Measurements from ENCODE around the gene TMEM273.
"Not testable (repeated sequence)": the region's sequence is repeated elsewhere in the genome, so short reads cannot be mapped to it uniquely, and the experiment has no call there.

The TMEM273 gene

GRCh38 chr10:49202266-49202665 is 14.1 kb upstream of the TMEM273 start:
- DNase-seq: no peak

- no peak for DNase-seq
These were observed 12.7 kb upstream of the TMEM273 start for GRCh38 chr10:49200854-49201253.

- no peak for DNase-seq
These were observed 9.0 kb upstream of the TMEM273 start for GRCh38 chr10:49197171-49197570.

GRCh38 chr10:49195864-49196263 is 7.7 kb upstream of the TMEM273 start:
- DNase-seq: not testable (repeated sequence)

DNA sequence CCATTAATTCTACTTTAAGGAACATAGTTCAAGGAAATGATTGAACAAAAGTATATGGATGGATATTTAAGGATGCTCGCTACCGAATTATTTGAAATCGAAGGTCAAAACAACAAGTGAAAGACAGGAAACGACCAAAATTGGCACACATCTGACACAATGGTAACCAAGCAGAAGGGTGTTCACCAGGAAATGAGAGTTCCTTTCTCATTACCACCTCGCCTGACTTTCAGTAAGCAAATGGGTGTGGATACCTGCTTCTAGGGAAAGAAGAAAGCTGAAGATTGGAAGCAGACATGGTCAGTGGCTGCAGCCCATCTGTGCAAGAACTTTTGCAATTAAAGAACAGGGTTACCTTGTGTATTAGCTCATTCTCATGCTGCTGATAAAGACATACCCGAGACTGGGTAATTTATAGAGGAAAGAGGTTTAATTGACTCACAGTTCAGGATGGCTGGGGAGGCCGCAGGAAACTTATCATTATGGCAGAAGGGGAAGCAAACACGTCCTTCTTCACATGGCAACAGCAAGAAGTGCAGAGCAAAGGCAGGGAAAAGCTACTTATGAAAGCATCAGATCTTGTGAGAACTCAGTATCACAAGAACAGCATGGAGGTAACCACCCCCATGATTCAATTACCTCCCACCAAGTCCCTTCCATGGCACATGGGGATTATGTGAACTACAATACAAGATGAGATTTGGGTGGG is 6.2 kb upstream of the TMEM273 start:
- DNase-seq: no peak

GRCh38 chr10:49191349-49191748 is 3.2 kb upstream of the TMEM273 start:
- no peak for DNase-seq

DNA sequence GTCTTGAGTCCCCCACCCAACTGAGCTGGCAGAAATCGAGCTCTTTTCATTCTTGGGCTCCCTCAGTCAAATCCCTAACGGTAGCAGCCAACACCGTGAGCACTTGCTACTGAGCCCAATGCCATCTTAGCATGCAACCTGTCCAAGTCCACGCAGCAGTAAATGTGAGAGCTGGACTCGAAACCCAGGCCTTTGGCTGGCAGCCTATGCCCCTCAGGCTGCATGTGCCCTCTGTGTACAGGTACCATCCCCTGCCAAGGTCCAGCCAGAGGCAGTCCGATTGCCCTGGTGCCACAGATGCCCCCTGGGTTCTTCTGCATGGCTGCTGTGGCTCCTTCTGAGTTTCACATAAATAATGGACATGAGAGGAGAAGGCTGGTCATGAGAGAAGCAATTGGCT is 1.2 kb upstream of the TMEM273 start:
- DNase-seq: no peak

DNA sequence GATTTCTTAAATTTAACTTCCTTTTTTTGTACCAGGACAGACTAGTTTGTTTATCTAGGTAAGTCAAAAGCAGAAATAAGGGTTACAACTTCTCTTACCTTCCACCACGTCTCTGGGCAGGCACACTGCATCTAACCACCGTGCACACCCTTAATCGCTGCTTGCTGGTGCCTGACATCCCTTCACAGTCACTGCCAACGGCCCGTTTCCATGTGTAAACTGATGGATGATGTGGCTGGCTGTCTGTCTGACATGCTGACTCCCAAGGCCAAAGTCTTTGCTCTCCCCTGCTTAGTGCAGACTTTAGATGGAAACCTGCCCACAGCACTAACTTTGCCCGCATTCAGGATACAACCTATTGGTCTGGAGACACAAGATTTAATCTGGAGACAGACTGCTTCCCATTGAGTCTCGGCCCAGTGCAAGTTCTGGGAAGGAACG is 1.1 kb downstream of the TMEM273 start:
- DNase-seq: no peak

DNA sequence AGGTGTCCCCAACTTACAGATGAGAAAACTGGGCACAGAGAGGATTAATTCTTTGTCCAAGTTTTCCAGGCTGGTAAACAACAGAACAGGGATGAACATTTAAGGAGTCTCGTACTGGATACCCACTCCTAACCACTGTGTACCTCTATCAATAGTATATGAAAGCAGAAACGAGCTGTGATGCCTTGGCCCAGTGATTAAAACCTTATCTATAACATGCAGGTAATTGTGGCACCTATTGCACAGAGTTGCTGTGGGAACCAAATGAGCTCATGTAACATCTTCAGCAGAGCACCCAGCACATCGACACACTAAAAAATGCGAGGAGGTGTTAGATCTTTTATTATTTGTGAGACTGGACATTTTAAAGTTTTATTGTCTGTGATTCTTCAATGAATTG is 1.6 kb downstream of the TMEM273 start:
- no peak for DNase-seq

DNA sequence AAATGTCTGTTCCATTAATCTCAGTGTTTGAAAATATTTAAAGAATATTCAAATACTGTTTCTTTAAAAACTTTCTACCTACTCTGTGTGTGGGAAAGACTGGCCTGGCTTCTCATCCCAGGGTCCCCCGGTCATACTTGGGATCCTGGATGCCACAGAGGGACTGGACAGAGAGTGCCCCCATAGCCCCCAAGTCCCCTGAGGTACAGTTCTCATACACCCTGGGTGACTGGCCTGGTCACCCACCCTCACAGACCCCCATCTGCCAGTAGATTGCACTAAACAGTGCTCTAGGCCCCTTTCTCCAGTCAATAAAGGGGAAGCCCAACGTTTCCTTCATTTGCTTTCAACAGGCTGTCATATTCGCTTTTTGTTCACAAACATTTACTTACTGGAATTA is 3.0 kb downstream of the TMEM273 start:
- DNase-seq: no peak

DNA sequence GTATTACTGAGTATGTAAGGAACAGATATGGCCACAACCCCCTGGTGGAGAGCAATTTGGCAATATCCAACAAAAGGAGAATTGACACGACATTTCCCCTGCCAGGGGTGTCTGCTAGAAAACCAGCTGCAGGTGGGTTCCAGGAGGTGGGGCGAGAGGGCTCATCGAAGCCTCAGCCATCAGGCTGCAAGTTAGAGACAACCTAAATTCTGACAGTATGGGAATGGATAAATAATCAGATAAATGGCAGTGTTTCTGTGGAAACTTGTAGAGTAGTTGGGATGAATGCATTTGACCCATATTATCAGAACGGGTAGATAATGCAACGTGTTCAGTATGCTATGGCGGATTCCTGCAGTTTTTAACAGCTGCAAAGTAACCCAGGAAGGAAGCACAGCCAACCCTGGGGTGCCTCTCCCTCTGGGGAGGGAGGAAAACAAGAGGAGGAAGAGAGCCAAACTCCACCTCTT is 3.5 kb downstream of the TMEM273 start:
- DNase-seq: no peak

- DNase-seq: no peak
These were observed 4.3 kb downstream of the TMEM273 start for GRCh38 chr10:49183596-49184542.

- DNase-seq: no peak
These were observed 5.4 kb downstream of the TMEM273 start for GRCh38 chr10:49182776-49183175.

DNA sequence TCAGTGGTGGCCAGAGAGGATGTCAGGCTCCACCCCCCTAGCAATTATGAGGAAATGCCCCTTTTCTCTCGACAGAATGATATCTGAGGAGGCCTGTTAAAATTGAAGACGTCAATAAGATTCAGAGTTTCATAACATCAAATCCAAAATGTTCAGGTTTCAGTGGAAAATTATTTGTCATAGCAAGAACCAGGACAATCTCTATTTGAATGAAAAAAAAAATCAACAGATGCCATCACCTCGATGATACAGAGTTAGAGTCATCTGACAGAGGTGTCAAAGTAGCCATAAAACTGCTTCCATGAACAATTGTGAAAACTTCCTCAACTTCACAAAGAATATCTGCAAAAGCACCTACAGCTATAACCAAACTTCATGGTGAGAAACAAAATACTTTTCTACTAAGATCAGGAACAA is 7.7 kb downstream of the TMEM273 start:
- DNase-seq: no peak

GRCh38 chr10:49179699-49180443 is 8.3 kb downstream of the TMEM273 start:
- no peak for DNase-seq

- DNase-seq: no peak
These were observed 9.4 kb downstream of the TMEM273 start for GRCh38 chr10:49178489-49179471.

GRCh38 chr10:49177391-49178355 is 10.5 kb downstream of the TMEM273 start:
- DNase-seq: peak; percentile 78

GRCh38 chr10:49176310-49177268 is 11.6 kb downstream of the TMEM273 start:
- peak; percentile 38 for DNase-seq

DNA sequence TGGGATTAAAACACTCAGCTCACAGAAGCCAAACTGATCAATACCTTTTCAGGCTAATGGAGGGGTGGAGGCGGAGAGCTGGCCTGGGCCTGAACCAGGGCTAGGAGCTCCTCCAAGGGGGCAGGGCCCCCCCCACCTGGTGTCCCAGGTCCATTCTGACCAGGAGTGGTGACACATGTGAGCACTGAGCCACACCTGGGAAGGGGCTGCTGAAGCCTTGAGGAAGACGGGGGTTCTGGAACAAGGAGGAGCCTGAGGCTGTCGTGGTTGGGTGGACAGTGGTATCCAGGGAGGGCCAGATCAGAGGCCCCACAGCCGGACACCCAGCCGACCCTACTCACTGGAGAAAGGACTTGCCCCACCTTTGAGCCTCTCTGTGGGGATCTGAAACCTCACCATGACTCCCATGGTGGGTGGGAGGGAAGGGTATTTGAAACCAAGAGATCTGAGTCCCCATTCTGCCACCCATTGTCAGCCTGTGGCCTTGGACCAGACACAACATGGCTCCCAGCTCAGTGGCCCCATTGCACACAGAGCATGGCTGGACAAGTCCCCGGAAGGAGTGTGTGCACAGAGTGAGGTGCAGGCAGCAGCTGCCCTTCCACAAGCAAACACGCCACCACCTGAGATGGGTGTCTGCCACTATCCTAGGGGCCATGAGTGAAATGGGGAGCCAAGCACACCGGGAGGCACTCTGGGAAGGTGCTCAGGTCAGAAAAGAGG is 12.4 kb downstream of the TMEM273 start:
- DNase-seq: no peak
